Sigmoid colon (tissue), 7 donors: ENCODE data around the gene C21orf91. TPM values are rescaled to one million over a fixed set of nuclear protein-coding genes. Genes with fewer than 3 reads are reported as not detected.

Experiments
- DNase-seq: peaks from one replicate; pipeline ENCODE4 v3.0.0-alpha.2; 2019
- H3K27ac ChIP-seq, 4 donors: fragments of 200-600 bp; sonication (generic); one replicate each; pipeline ENCODE4 v1.5.1; 2016 to 2019; ENCODE audit warnings: mild to moderate bottlenecking in 1 of 4
- H3K27me3 ChIP-seq, 3 donors: fragments of 200-600 bp; sonication (generic); one replicate each; pipeline ENCODE4 v1.5.1; 2019; ENCODE audit warnings: mild to moderate bottlenecking in 1 of 3
- H3K36me3 ChIP-seq, 4 donors: fragments of 200-600 bp; sonication (generic); one replicate each; pipeline ENCODE4 v1.5.1; 2016 to 2019
- H3K4me1 ChIP-seq, 4 donors: fragments of 200-600 bp; sonication (generic); one replicate each; pipeline ENCODE4 v1.5.1; 2017 to 2019
- H3K4me3 ChIP-seq, 4 donors: fragments of 200-600 bp; sonication (generic); one replicate each; pipeline ENCODE4 v1.5.1; 2017 to 2019; ENCODE audit warnings: mild to moderate bottlenecking in 2 of 4, moderate library complexity in 1 of 4
- H3K9me3 ChIP-seq, 4 donors: fragments of 200-600 bp in 3 of 4; sonication (generic) in 3 of 4; one replicate each; pipeline versions ENCODE4 v1.5.1 to v1.6.1; 2013 to 2019
- POLR2A ChIP-seq, 2 donors: fragments of 450-650 bp; IDR thresholded peaks; one replicate each; pipeline ENCODE4 v1.6.1; 2016; ENCODE audit warnings: antibody characterized with exemption in 2 of 2, mild to moderate bottlenecking in 2 of 2, moderate library complexity in 2 of 2
- POLR2AphosphoS5 ChIP-seq, 4 donors: sonication (generic); formaldehyde crosslinking; IDR thresholded peaks; one replicate each; pipeline ENCODE4 v1.6.1; 2017; ENCODE audit warnings: antibody characterized with exemption in 4 of 4
- intact Hi-C: fragments of 100-400 bp; cut with DNase I; formaldehyde crosslinking; loops from one replicate; pipeline ENCODE4 v1.15.1; 2023
- polyA plus RNA-seq, 3 donors: library from polyadenylated mRNA; stranded (reverse); fragments of 200-250 nt; gene quantifications; one replicate each; pipeline ENCODE4 v1.2.3, GENCODE V29; 2013
- total RNA-seq, 4 donors: library from RNA; depleted of rRNA; stranded (reverse); fragments of >200 nt; gene quantifications; one replicate each; pipeline ENCODE4 v1.1.0, GENCODE V29; 2016
- donor health status: healthy with polysubstance abuse.
- donor health status: Bipolar disorder and iron deficiency.
- donor health status: healthy.

Gene C21orf91
- total and polyA plus RNA-seq, 7 donors: 2.4 to 12.8 (median 6.4) TPM

DNA sequence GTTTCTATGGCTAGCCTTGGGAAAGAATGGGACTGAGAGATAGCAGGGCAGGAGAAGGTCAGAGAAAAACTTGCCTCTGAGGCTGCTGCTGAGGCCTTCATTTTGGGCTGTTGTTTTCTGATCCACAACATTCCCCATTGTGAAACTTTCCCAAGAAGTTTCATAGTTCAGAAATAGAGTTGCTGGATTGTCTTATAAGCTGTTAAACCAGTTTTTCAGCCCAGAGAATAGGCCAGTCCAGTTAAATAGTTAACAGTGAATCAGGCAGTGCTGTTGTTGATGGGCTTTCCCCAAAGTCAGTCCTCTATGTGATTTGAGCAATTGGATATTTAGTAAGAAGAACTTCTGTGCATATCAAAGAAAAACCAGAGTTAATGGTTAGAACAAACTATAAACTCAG, 77.0 kb downstream of the C21orf91 start:
- no peaks in the 10 kb centered on the region for H3K27me3 ChIP-seq
- no peaks in the 10 kb centered on the region for H3K4me1 ChIP-seq
- intact Hi-C loops: no loop called here
- H3K27ac ChIP-seq: no peak overlapping the region
- no peaks in the 10 kb centered on the region for H3K36me3 ChIP-seq
- no peak overlapping the region for H3K4me3 ChIP-seq
- H3K9me3 ChIP-seq: no peaks in the 10 kb centered on the region
- TF ChIP-seq POLR2A (IDR thresholded peaks at IDR 0.05) (no peak), POLR2AphosphoS5 (IDR thresholded peaks at IDR 0.05) (no peak)
- no peak for DNase-seq

Other genes starting within 250 kb of the C21orf91 start
- gene BTG3, start 206.5 kb downstream of the C21orf91 start, total RNA-seq: 100 to 1,000 TPM in 1 of 4 donors, 10 to 100 TPM in 3; 36.1 to 115 (median 62.7) TPM
- 10 to 100 TPM; 19.0 to 23.4 (median 21.2) TPM for gene BTG3, start 206.5 kb downstream of the C21orf91 start, polyA plus RNA-seq